K562 (cell line): Measurements from ENCODE around the gene MYPN. TPM values are rescaled to one million over a fixed set of nuclear protein-coding genes. Genes with fewer than 3 reads are reported as not detected.

Source experiments
- BRCA1 ChIP-seq, 2 experiments: fragments of 450-650 bp in 1 of 2; sonication (generic) in 1 of 2; formaldehyde crosslinking in 1 of 2; IDR thresholded peaks; 2 replicates each; pipeline versions ENCODE4 v1.5.0 to v1.6.1; 2017 to 2020; ENCODE audit warnings: mild to moderate bottlenecking in 1 of 2, missing genetic modification reagents in 1 of 2
- GATAD2B ChIP-seq: fragments of 450-650 bp; IDR thresholded peaks from 2 replicates; pipeline ENCODE4 v1.6.1; 2017; ENCODE audit warnings: mild to moderate bottlenecking, borderline replicate concordance
- MECOM ChIP-seq: fragments of 250-450 bp; sonication (Bioruptor Pico); IDR thresholded peaks from 2 replicates; pipeline ENCODE4 v1.8.0; 2022; ENCODE audit warnings: inconsistent platforms
- POLR2G ChIP-seq: fragments of 200-400 bp; formaldehyde crosslinking; IDR thresholded peaks from 2 replicates; pipeline ENCODE4 v1.6.1; 2017; ENCODE audit warnings: low read depth, mild to moderate bottlenecking, antibody characterized with exemption, low read length, moderate library complexity
- TCF15 ChIP-seq: fragments of 250-450 bp; sonication (Bioruptor Pico); IDR thresholded peaks from 2 replicates; pipeline ENCODE4 v1.8.0; 2022; ENCODE audit warnings: moderate library complexity, mild to moderate bottlenecking, inconsistent platforms
- TOE1 ChIP-seq, 2 experiments: fragments of 450-650 bp in 1 of 2; sonication (generic) in 1 of 2; formaldehyde crosslinking in 1 of 2; IDR thresholded peaks; 2 replicates each; pipeline versions ENCODE4 v1.7.1 to v1.8.0; 2016 to 2022; ENCODE audit warnings: borderline replicate concordance in 2 of 2, mild to moderate bottlenecking in 2 of 2, antibody characterized with exemption in 1 of 2, inconsistent platforms in 1 of 2, low read depth in 1 of 2, missing genetic modification reagents in 1 of 2, moderate library complexity in 1 of 2
- XRCC4 ChIP-seq: IDR thresholded peaks from one replicate; pipeline ENCODE4 v1.6.1; 2011; ENCODE audit not compliant: insufficient read depth, insufficient read length; ENCODE audit errors: extremely low read depth
- ZBTB11 ChIP-seq, 3 experiments: fragments of 200-800 bp in 1 of 3; fragments of 250-450 bp in 1 of 3; fragments of 450-650 bp in 1 of 3; sonication (Bioruptor Pico) in 1 of 3; sonication (Bioruptor generic) in 1 of 3; formaldehyde crosslinking in 1 of 3; IDR thresholded peaks; 2 replicates each; pipeline versions ENCODE4 v1.6.1 to v1.8.0; 2016 to 2022; ENCODE audit warnings: mild to moderate bottlenecking in 2 of 3, missing genetic modification characterization in 2 of 3, missing compliant biosample characterization in 1 of 3, moderate library complexity in 1 of 3
- ZNF311 ChIP-seq: fragments of 250-450 bp; sonication (Bioruptor Pico); IDR thresholded peaks from 2 replicates; pipeline ENCODE4 v1.4.0; 2020; ENCODE audit warnings: mild to moderate bottlenecking, moderate library complexity
- ZNF347 ChIP-seq: fragments of 450-650 bp; formaldehyde crosslinking; IDR thresholded peaks from 2 replicates; pipeline ENCODE4 v1.4.0; 2020; ENCODE audit warnings: low read depth, mild to moderate bottlenecking, moderate library complexity
- ZNF41 ChIP-seq: fragments of 250-450 bp; sonication (Bioruptor Pico); conservative IDR thresholded peaks from 2 replicates; pipeline ENCODE4 v1.4.0; 2020; ENCODE audit warnings: mild to moderate bottlenecking
- ZNF444 ChIP-seq: fragments of 250-450 bp; sonication (Bioruptor Pico); IDR thresholded peaks from 2 replicates; pipeline ENCODE4 v1.4.0; 2020; ENCODE audit warnings: mild to moderate bottlenecking, moderate library complexity
- ZNF586 ChIP-seq: fragments of 450-650 bp; formaldehyde crosslinking; conservative IDR thresholded peaks from 2 replicates; pipeline ENCODE4 v1.4.0; 2020; ENCODE audit warnings: mild to moderate bottlenecking, moderate library complexity
- polyA plus RNA-seq, 8 experiments: library from polyadenylated mRNA; depleted of rRNA in 4 of 8; stranded (reverse) in 5 of 8; unstranded in 3 of 8; fragments of >200 nt; fragmentation: Nextera tagmentation in 2 of 8; fragmentation: Illumina TruSeq in 1 of 8; extraction: Ambion mirVana in 2 of 8; extraction: Trizol in 1 of 8; gene quantifications; 2 replicates each; pipeline versions ENCODE4 v1.2.1 to v1.2.3, GENCODE V29; 2011 to 2014; ENCODE audit warnings: inconsistent platforms in 1 of 8, missing spikeins in 1 of 8
- total RNA-seq, 7 experiments: library from RNA; depleted of rRNA in 6 of 7; stranded (reverse); fragments of >200 nt in 6 of 7; fragmentation: Illumina TruSeq in 2 of 7; extraction: Trizol in 2 of 7; gene quantifications; 2 replicates each; pipeline versions ENCODE4 v1.2.1 to v1.2.3, GENCODE V29; 2011 to 2021; ENCODE audit warnings: low replicate concordance in 1 of 7
- TF ChIP-seq, protein P1 (sequence below), 2 experiments: fragments of 450-650 bp in 1 of 2; IDR thresholded peaks; 2 replicates each; pipeline ENCODE4 v1.6.1; 2011 to 2017; ENCODE audit warnings: low read depth in 2 of 2, antibody characterized with exemption in 1 of 2, borderline replicate concordance in 1 of 2, low read length in 1 of 2, mild to moderate bottlenecking in 1 of 2, mixed read lengths in 1 of 2; ENCODE audit not compliant: control insufficient read depth in 1 of 2
- TF ChIP-seq, protein P2 (sequence below): sonication (generic); formaldehyde crosslinking; IDR thresholded peaks from 2 replicates; pipeline ENCODE4 v1.8.1; 2023; ENCODE audit warnings: mild to moderate bottlenecking, missing genetic modification reagents

MYPN gene
- total and polyA plus RNA-seq, 9 of the 15 experiments (the other 6 are each of a cell fraction or from before 2014, with no cell fraction given), result not detected

DNA sequence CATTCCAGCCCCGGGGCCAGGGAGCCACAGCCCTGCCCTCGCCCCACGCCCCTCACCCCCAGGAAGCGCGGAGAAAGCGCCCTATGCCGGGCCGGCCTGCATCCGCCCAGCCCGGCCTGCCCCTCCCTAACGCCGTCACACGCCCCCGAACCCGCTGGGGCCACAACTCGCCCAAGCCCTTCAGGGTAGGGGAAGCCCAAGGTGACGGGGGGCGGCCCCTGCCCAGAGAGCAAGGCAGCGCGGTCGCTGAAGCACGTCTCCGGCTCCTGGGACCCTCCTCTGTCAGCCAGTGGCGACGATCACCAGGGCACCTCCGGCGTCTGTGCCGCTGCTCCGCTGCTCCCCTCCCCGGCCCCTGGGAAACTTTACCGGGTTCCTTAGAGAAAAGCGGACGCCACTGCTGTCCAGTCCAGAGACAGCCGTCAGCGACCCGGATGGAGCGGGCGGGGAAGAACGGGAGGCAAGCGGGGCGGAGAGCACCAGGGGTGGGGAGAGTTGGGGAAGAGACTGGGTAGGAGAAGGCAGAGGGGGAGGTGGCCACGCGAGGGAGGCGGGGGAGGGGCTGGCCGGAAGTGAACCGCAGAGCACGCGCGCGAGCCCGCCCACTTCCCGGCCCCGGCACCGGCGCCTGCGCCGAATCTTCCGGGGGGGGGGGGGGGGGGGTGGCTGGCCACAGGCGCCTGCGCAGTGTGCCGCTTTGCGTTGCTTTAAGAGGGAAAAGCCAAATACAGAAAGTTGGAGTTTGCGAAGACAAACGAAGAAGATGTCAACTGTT is 34.3 kb upstream of the MYPN start, which contains the start of gene HERC4 (continued):
- TF ChIP-seq TOE1 (IDR thresholded peaks at IDR 0.05; ENCODE audit: borderline replicate concordance) (peak; percentile 74; the same call in 1 of the 2 replicates), TOE1 (CRISPR knock-in tag; IDR thresholded peaks at IDR 0.05; ENCODE audit: borderline replicate concordance, low read depth) (peak; percentile 76; the same call in 1 of the 2 replicates), ZNF41 (CRISPR knock-in tag) (0 out of 2 replicates have a peak, but pooled peaks have one; percentile 11), POLR2G (peak; percentile 96), ZNF347 (CRISPR knock-in tag) (no peak), ZNF444 (CRISPR knock-in tag) (no peak), XRCC4 (no peak), ZBTB11 (CRISPR knock-in tag; IDR thresholded peaks at IDR 0.05) (peak in 2 of 3 experiments; percentile 50 to 86; a peak in 3 of 6 replicates), ZNF586 (CRISPR knock-in tag) (no peak), GATAD2B (no peak), TCF15 (CRISPR knock-in tag) (no peak), ZNF311 (CRISPR knock-in tag) (no peak), MECOM (CRISPR knock-in tag) (no peak), BRCA1 (IDR thresholded peaks at IDR 0.05) (no peak), BRCA1 (CRISPR knock-in tag; IDR thresholded peaks at IDR 0.05) (no peak)
- TF ChIP-seq, protein P1, sequence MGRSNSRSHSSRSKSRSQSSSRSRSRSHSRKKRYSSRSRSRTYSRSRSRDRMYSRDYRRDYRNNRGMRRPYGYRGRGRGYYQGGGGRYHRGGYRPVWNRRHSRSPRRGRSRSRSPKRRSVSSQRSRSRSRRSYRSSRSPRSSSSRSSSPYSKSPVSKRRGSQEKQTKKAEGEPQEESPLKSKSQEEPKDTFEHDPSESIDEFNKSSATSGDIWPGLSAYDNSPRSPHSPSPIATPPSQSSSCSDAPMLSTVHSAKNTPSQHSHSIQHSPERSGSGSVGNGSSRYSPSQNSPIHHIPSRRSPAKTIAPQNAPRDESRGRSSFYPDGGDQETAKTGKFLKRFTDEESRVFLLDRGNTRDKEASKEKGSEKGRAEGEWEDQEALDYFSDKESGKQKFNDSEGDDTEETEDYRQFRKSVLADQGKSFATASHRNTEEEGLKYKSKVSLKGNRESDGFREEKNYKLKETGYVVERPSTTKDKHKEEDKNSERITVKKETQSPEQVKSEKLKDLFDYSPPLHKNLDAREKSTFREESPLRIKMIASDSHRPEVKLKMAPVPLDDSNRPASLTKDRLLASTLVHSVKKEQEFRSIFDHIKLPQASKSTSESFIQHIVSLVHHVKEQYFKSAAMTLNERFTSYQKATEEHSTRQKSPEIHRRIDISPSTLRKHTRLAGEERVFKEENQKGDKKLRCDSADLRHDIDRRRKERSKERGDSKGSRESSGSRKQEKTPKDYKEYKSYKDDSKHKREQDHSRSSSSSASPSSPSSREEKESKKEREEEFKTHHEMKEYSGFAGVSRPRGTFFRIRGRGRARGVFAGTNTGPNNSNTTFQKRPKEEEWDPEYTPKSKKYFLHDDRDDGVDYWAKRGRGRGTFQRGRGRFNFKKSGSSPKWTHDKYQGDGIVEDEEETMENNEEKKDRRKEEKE (IDR thresholded peaks at IDR 0.05; ENCODE audit: borderline replicate concordance in 1 of 2, control insufficient read depth in 1 of 2, low read depth in 2 of 2, low read length in 1 of 2), result no peak
- TF ChIP-seq, protein P2, sequence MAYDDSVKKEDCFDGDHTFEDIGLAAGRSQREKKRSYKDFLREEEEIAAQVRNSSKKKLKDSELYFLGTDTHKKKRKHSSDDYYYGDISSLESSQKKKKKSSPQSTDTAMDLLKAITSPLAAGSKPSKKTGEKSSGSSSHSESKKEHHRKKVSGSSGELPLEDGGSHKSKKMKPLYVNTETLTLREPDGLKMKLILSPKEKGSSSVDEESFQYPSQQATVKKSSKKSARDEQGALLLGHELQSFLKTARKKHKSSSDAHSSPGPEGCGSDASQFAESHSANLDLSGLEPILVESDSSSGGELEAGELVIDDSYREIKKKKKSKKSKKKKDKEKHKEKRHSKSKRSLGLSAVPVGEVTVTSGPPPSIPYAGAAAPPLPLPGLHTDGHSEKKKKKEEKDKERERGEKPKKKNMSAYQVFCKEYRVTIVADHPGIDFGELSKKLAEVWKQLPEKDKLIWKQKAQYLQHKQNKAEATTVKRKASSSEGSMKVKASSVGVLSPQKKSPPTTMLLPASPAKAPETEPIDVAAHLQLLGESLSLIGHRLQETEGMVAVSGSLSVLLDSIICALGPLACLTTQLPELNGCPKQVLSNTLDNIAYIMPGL, result no peak
